HUDEP-2 (cell line): ENCODE measurements around the gene ATXN2.

Experiments used
- DNase-seq, 76 experiments: peaks; one replicate each; lab custom pipeline; 2025; ENCODE audit not compliant: unreplicated experiment in 76 of 76; lab: John Stamatoyannopoulos, UW

The ATXN2 gene

GRCh38 chr12:111440631-111441030, 158.5 kb downstream of the ATXN2 start:
- no peak for DNase-seq

GRCh38 chr12:111440152-111440551, 159.0 kb downstream of the ATXN2 start:
- DNase-seq = no peak

DNA sequence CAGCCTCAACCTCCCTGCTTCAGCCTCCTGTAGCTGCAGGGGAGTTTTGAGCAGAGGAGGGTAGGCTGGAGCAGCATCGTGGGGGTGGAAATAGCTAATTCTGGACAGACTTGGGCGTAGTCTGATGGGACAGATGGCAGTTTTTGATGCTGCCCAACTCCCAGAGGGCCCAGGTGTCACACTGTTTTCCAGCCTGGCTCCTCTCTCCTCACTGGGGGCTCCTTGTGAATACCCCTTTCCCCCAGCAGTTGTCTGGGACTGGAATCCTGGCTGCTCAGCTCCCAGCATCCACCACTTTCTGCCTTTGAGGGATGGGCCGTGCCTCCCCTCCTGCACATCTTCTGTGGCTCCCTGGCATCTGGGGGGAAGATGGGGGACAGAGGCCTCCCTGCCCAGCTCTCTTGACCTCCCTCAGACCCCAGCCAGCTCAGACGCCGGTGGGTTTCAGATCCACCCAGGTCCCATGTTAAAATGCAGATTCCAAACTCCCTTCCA, 159.4 kb downstream of the ATXN2 start:
- peak in 1 of 76 experiments; percentile 35 for DNase-seq

- DNase-seq = peak in 25 of 76 experiments; percentile 5 to 46 (median 23)
Measured at GRCh38 chr12:111438481-111438880, 160.6 kb downstream of the ATXN2 start.

DNA sequence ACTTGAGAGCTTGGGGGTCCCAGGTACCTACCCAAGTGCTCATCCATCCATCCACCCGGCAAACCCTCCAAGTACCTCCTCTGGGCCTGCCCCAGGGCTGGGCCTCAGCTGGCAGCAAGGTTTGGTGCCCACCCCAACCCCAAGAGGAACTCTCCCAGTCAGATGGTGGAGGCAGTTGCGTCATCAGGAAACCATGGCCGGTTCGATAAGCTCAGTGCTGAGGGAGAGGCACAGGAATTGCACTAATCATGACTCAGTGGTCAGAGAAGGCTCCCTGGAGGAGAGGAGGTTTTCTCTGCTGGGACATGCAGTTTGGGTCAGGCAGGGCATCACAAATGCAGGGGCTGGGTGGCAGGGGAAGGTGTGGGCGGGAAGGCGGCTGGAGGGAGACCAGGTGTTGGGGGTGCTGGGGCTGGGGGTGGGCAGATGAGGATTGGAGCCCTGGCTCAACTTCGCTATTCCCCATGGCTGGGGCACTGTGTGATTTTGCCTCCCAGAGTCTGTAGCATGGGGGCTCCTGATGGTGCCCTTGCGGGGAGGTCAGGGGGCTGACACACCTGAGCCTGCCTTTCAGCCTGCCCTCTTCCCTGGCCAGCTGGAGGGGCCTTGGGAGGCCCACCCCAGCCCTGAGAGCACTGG, 161.2 kb downstream of the ATXN2 start:
- peak in 56 of 76 experiments; percentile 7 to 75 (median 32) for DNase-seq

DNA sequence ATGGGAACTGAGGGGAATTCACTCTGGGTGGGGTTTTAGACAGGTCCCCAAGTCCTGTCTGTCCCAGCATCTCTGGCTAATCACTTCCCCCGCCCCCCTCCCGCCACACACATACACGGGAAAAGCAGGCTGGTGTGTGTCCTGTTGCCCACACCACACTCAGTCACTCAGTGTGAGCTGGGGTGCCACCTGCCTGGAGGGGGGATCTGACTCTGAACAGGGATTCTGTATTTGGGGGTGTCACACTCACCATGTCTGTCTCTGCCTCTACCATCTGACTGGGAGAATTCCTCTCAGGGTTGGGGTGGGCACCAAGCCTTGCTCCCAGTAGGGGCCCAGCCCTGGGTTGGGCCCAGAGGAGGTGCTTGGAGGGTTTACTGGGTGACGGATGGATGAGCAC, 162.3 kb downstream of the ATXN2 start:
- no peak for DNase-seq

- no peak for DNase-seq
Measured at GRCh38 chr12:111436266-111436665, 162.8 kb downstream of the ATXN2 start.

DNA sequence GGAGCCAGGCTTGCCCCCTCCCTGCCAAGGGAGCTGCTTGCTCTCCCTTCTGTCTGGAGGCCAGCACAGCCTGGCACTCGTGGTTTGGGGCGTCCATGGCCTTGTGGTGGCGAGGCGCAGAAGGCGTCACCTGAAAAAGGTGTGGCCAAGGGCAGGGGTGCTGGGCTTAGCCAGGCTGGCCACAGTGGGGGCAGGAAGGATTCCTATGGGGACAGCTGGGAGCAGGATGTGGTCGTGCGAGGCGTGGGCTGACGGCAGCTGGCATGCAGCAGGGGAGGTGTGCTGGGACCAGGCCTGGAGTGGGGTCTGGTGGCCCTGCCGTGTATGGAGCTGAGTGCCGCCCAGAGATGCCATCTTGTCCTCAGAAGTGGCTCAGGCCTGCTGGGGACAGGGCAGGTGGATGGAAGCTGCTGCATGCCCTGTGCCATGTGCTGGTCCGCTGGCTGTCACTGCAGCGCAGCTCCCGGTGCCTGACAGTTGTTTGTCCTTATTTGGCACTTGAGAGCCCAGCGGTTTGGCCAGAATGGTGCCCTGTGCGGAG, 163.4 kb downstream of the ATXN2 start:
- DNase-seq = peak in 1 of 76 experiments; percentile 12

DNA sequence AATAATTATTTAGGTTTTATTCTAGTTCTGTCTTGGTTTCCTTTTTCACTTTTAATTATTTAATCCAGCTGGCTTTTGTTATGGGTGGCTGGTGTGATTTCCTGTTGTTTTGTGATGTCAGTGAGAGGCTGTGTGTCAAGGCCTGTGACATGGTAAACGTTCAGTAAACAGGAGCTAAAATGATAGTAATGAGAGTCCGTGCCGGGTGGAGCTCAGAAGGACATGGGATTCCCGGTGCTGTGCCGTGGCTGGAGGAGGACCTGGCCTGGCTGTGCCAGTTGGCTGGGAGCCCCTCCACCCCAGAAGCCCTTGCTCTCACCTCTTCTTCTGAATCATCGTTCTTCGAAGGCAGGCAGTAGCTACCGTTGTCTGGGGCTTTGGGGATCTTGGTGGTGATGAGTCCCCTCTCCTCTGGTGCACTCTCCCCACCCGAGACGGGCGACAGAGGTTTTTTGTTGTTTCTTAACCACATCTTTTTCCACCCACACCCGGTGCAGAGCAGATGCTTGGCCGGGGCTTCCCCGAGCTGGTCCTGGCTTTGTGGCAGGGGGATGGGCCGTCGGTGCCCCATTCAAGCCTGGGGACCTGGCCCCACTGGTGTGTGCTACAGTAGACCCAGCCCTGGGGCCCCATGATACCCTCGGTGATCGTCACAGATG, 164.3 kb downstream of the ATXN2 start:
- peak in 7 of 76 experiments; percentile 8 to 47 (median 15) for DNase-seq

GRCh38 chr12:111434049-111434448, 165.1 kb downstream of the ATXN2 start:
- no peak for DNase-seq

DNA sequence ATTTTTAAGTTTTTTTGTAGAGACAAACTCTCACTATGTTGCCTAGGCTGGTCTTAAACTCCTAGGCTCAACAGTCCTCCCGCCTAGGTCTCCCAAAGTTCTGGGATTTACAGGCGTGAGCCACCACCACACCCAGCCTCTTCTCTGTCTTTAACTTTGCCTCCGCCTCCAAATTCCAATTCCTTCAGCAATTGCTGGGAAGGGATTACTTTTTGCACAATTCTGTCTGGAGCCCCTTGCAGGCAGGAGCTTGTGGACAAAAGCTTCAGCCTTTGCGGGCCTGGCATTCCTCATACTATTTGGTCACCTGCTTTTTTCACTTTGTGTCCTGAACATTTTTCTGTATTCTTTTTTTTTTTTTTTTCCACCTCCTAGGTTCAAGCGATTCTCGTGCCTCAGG, 167.3 kb downstream of the ATXN2 start:
- no peak for DNase-seq

DNA sequence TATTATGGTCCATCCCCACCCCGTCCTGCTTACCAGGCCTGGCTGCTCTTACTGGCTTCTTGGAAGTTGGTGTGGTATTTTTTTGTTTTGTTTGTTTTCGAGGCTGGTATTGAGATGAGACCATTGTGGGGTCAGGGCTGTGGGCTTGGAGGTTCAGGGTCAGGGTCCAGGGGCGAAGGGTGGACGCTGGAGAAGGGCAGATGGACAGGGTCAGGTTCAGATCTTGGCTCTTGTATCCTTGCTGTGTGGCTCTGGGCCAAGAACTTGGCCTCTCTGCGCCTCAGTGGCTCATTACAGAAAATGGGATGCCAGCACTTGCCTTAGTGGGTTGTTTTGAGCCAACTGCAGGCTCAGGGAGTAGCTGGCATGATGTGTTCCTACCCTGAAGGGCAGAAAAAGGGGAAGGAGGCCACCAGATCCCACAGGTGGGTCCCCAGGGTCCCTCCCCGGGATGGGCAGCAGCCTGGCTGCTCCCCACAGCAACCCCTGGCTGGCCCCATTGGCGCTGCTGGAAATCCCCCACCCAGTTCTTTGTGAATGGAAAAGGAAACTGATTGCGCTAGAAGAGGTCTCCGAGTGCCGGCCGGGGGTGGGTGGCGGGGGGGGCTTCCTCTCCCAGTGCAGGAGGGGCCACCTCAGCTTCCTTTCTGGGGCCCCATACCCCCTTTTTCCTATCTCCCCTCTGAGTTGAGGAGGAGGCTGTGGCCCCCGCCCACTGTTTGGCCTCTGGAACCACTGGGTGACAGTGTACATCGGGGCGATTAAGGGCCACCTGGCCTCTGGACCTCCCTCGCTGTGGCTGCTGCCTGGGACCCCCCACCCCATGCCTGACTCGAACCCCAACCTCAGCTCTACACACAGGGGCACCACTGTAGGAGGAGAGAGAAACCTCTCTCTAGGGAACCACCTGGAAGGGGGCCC, 168.4 kb downstream of the ATXN2 start:
- DNase-seq = peak in 1 of 76 experiments; percentile 11

- peak in 2 of 76 experiments; percentile 17 to 38 for DNase-seq
Measured at GRCh38 chr12:111429828-111430432, 169.2 kb downstream of the ATXN2 start.

GRCh38 chr12:111428728-111429175, 170.4 kb downstream of the ATXN2 start:
- peak in 19 of 76 experiments; percentile 7 to 50 (median 26) for DNase-seq

DNA sequence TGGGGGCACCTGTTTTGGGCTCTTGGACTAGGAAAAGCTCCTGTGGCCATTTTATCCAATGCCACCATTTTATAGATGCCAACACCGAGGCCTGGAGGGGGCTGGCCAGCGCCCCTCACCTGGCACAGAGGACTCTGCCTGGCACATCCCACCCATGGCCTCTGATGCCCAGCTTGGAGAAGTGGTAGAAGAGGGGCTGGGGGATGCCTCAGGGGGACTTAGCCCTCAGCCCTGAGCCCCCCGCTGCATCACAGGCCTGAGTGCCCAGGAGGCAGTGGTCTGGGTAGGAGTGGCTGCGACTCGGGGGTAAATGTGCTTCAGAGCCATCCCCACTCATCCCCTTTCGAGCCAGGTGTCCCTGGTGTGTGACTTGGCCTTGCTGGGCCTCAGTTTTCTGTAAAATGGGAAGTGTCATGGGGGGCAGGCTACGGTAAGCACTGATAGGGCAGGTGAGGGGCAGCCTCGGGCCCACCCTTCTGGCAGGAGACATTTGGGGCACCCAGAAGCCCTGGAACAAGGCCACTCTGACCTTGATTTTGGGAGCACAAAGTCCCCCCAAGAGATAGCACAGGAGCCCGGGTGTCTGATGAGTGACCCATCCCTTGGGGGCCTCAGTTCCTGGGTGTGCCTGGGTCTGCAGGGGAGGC, 170.9 kb downstream of the ATXN2 start:
- no peak for DNase-seq

GRCh38 chr12:111427417-111428074, 171.6 kb downstream of the ATXN2 start:
- DNase-seq = no peak

DNA sequence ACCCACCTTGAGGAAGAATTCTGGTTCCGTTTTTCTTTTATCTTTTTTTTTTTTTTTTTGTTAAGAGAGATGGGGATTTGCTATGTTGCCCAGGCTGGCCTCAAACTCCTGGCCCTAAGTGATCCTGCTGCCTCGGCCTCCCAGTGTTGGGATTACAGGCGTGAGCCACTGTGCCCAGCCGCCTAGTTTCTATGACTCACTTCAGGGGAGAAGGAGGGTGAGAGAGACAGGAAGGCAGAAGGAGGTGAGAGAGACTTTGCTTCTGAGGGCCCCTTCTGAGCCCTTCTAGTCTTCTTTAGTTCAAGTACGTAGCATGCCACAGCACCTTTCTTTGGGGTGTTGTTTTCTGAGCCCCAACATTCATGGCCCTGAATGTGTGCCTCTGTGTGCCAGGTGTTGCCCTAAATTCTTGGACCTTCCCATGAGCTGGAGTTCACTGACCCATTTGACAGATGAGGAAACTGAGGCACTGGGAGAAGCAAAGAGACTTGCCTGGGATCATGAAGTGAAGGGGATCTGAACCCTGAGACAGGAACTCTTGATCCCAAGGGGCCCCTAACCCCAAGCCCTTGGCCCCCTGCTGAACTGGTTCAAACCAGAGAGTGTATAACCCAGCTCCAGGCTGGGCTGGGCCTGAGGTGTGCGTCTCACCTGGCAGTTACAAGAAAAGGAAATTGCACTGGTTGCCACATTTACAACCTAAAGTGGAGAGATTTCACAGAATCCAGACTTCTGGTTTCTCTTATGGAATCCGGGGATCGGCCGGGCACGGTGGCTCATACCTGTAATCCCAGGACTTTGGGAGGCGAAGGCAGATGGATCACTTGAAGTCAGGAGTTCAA, 172.6 kb downstream of the ATXN2 start:
- DNase-seq = no peak

GRCh38 chr12:111425655-111426054, 173.5 kb downstream of the ATXN2 start:
- DNase-seq = no peak
